ENCODE measurements around the gene CNN3.

Gene CNN3

DNA sequence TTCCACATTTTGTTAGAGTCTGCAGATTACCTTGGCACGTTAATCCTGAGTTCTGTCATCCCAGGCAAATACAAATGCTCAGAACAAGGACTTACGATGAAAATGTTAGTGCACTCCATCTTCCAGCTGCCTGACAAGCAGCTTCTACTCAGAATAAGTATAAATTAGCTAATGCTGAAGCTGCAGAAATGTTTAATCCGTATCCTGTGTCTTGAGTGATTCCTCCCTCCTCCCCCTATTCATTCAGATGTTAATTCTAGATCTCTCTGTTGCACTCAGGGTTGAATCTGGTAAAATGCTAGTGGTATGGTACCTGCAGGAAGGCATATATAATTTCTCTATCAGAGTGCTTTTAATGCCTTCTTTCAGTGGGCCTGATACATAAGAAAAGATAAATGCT, 39.8 kb downstream of the CNN3 start:
- DNase-seq, result no peak

DNA sequence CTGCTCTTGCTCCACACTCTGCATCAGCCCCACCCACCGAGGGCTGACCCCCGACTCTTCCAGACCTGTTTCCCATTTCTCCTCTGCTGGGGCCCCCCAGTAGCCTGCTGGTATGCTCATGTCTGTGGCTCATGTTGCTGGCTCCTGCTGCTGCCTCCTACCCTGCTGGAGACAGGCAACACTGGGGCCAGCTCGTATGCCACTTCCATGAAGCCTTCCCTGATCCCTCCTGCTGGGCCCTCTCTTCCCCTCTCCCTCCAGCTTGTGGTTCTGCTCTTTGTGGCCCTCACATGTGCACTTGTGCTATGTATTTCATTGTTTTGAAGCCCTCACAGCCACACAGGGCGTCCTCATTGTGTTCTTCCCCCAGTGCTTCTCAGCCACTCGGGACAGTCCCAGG, 40.5 kb downstream of the CNN3 start:
- DNase-seq, result no peak

GRCh38 chr1:94884507-94884906, 42.4 kb downstream of the CNN3 start:
- DNase-seq, result no peak

- DNase-seq, result no peak
These were observed 42.8 kb downstream of the CNN3 start for GRCh38 chr1:94884106-94884505.

DNA sequence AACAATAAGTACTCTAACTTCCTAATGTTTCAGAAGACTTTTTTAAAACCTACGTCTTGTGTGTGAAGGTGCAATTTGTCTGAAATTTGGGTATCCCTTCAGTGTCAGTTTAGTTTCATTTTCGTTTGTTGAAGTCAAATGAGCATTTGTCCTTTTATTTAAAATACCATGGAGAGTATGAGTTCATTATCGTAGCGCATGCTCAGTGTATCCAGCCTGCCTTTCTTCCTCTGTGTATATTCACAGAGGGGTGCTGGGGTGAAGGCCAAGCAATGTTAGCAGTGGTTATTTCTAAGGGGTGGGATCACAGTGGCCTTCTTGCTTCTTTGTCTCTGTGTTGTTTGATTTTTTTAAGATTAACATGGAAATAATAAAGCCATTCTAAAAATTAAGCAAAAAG, 43.2 kb downstream of the CNN3 start:
- no peak for DNase-seq

DNA sequence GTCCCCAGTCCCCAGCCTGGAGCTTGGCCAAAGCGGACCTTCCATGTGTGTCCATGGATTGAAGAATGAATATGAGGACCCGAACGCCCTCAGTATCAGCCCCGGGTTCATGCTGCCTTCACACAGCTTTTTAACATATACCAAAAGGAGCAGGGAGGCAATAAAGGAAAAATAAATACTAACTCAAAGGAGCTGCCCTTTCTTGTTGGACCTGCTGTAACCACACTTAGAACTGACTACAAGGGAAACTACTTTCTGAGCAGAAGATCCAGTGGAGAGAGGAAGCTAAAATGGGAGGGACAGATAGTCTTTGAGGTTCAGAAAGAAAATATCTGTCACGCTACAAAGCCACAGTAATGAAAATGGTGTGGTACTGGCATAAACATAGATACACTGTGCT, 48.6 kb downstream of the CNN3 start:
- no peak for DNase-seq

DNA sequence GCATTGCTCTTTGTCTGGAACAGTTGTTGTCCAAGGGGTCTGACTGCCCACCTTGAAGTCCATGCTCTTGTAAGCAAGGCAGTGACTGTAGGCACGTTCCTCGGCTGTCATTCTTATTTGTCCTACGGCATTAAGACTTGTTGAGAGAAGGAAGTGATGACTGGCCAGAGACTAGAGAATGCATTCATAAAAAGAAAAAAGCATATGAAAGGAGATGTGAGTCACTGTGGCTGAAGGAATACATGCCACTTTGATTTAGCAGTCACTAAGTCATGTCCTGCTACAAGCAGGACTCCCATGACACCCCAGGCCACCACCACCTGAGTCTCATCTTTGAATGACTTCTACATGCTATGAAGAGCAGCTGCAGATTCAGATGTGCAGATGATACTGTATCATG, 50.5 kb downstream of the CNN3 start:
- DNase-seq, result no peak

GRCh38 chr1:94875794-94876193, 51.1 kb downstream of the CNN3 start:
- DNase-seq, result no peak

DNA sequence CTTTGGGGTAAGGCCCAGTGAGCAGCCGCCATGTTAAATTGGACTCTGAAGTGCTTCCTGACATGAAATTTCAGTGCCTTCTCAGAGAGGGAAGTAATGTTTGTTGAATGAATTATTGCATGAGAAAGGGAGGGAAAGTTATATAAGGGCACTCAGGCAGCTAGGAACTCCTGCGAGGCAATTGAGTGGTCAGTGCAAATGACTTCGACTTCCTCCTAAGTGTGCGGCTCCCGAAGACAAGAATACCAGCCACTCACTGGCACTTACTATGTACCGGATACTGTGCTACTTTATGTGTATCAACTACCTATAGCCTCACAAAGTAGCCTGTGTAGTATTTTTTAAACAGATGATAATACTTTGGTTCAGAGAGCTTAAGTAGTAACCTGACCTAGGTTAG, 52.5 kb downstream of the CNN3 start:
- no peak for DNase-seq

DNA sequence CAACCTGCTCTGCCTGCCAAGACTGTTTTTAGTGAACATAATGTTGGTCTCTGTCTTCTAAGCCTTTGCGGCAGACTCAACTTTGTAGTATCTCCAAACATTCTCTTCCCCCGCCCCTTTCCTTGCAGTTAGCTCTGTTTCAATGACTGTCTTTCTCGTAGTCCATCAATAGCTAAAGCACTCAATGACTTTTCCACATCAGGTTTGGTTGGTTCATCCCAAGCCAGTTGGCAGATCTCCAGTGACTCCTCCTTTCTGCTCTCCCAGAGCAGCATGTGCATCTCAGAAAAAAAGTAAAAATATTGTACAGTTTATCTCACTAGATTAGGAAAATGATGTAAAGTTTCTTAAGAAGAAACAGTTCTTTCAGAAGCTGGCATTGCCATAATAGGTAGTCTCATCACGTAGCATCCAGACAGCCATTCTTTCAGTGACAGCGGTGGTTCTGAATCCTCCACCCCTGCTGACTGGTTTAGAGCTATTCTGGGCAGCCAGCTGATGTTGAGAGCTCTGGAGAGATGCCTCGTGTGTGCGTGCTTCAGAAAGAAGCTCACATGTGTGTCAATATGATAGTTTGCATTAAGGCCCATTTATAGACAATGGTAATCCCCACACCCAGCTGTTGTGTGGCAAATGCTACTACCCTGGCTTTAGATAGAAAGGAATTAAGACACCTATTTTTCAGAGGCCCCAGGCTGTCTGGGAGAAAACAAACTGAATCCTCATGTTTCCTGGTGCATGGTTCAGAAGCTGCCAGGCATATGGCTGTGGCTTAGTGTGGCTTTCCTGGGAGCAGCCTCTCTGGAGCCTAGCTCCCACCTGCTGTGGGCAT, 53.2 kb downstream of the CNN3 start:
- no peak for DNase-seq

GRCh38 chr1:94872771-94873495, 54.0 kb downstream of the CNN3 start:
- DNase-seq, result no peak

DNA sequence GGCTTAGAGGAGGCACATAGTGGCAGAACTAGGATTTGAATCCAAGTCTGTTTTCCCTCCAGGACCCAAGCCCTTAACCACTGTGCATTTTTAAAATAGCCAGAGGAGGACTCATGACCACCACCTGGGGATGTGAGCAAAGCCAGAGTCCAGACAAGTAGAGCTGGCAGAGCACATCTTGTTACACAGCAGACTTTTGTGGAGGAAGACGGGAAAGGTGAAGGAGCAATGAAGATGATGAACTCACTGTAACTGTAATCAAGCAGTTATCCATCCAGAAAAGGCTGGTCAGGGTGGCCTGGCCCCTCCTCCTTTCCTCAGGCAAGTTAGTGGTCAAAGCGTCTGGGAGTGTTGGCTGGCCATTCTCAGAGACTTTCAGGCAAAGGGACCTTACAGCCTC, 55.9 kb downstream of the CNN3 start:
- DNase-seq, result no peak

GRCh38 chr1:94866164-94866807, 60.6 kb downstream of the CNN3 start:
- no peak for DNase-seq

GRCh38 chr1:94865360-94865759, 61.5 kb downstream of the CNN3 start:
- DNase-seq, result no peak

- no peak for DNase-seq
These were observed 62.1 kb downstream of the CNN3 start for GRCh38 chr1:94864821-94865220.

DNA sequence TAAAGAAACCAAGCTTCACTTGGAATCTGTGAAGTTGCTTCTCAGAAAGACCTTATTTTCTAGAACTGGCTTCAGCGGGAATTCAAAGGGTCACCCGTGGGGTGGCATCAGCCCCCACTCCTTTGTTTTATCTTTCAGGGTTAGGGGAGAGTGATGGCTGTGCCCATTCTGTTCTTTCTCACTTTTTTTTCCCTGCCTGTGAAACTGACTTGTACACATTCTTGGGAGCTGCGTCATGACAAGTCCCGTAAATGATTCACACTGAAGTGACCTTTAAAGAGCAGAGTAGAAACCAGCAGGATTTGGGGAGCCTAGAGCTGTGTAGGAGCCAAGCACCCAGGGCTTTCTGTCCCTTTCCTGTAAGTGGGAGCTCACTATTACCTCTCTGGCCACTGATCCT, 63.0 kb downstream of the CNN3 start:
- no peak for DNase-seq

- DNase-seq, result no peak
These were observed 63.5 kb downstream of the CNN3 start for GRCh38 chr1:94863297-94863911.

GRCh38 chr1:94862718-94863117, 64.2 kb downstream of the CNN3 start:
- DNase-seq, result no peak

GRCh38 chr1:94859174-94859573, 67.7 kb downstream of the CNN3 start:
- DNase-seq, result no peak

DNA sequence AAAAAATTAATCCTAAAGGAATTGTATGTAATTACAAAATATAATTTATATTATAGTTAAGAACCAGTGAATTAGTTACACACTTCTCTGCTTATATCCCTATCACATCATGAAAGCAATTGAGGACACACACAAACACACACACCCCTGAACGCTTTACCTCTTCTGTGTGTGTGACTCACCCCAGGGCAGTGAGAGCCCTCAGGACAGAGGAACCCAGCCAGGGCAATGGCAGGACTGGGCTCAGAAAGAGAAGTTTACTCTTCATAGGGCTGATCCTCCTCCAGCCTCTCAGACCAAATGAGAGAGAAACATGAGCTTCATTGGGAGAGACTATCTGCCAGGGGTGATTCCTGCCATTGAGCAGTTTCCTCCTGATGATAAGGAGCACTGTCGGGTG, 68.6 kb downstream of the CNN3 start:
- no peak for DNase-seq

- DNase-seq, result no peak
These were observed 70.0 kb downstream of the CNN3 start for GRCh38 chr1:94856868-94857267.

DNA sequence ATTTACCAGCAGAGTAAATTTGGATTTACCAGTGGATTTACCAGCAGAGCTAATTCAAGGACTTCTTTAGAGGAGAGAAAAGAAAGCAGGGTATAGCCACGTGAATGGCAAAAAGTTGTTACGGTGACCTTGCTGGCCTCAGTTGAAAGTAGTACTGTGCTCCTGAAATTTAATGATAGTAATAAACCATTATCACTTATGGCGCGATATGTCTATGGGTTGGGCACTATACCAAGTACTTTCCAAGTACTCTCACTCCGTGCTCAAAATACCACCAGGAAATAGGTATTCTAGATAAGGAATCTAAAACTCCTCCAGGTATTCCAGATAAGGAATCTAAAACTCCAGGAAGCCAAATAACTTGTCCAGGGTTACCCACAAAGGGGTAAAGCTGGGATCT, 70.9 kb downstream of the CNN3 start:
- DNase-seq, result no peak

- DNase-seq, result no peak
These were observed 71.6 kb downstream of the CNN3 start for GRCh38 chr1:94855307-94855700.

All from GDM1 (cell line).